Central memory CD8-positive, alpha-beta T cell (primary cell): ENCODE measurements around the gene CAPN11.

Experiments
- ATAC-seq: fragments of 150-1000 bp; cut with Tn5 transposase; replicated peaks from 2 replicates; pipeline ENCODE4 v1.10.0; 2022; ENCODE audit warnings: mild to moderate bottlenecking, moderate FRiP score, moderate number of reproducible peaks; ENCODE audit not compliant: poor library complexity, severe bottlenecking; ENCODE audit errors: extremely low read depth
- DNase-seq, 2 donors: peaks; one replicate each; pipeline ENCODE4 v3.0.0; 2021; ENCODE audit warnings: low spot score in 2 of 2
- H3K27ac Mint-ChIP-seq: one replicate; pipeline ENCODE4 v1.8.0; 2022; ENCODE audit warnings: low read depth, mild to moderate bottlenecking, moderate library complexity, mixed read lengths
- H3K27me3 Mint-ChIP-seq: one replicate; pipeline ENCODE4 v1.8.0; 2022; ENCODE audit warnings: mixed read lengths
- H3K36me3 Mint-ChIP-seq: one replicate; pipeline ENCODE4 v1.8.0; 2022; ENCODE audit warnings: mild to moderate bottlenecking, moderate library complexity, mixed read lengths; ENCODE audit not compliant: insufficient read depth
- H3K4me1 Mint-ChIP-seq: one replicate; pipeline ENCODE4 v1.8.0; 2022; ENCODE audit warnings: mixed read lengths
- H3K4me3 Mint-ChIP-seq: one replicate; pipeline ENCODE4 v1.8.0; 2022; ENCODE audit warnings: mild to moderate bottlenecking, moderate library complexity, mixed read lengths
- H3K9me3 Mint-ChIP-seq: one replicate; pipeline ENCODE4 v1.8.0; 2022; ENCODE audit warnings: mixed read lengths

The CAPN11 gene

DNA sequence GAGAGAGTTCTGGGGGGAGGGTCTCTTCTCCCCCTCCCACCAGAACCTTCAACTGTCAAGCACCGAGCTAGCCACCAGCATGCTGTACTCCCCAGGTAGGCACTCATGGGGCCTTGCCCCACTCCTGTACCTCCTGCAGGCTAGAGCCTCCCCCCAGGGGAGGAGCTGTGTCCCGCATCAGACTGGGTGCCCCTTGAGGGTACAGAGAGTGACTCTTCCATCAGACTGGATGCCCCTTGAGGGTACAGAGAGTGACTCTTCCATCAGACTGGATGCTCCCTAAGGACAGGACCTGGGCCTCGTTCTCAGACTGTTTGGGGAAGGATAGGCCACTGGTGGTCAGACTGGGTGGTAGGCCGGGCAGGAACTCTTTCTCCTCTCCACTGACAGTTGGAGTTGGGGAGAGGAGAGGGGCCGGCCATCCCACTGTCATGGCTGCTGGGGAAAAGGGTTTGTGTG, at the start of gene CAPN11:
TSS of gene CAPN11 (plus strand) at position 51 of the 459 bp plus-strand sequence. CDS start at position 80, 29 bp downstream.
- no peaks in the 10 kb centered on the region for H3K4me1 Mint-ChIP-seq
- no peaks in the 10 kb centered on the region for H3K36me3 Mint-ChIP-seq
- no peak within 1 kb of the TSS for H3K4me3 Mint-ChIP-seq
- no peak for DNase-seq
- H3K9me3 Mint-ChIP-seq = no peaks in the 10 kb centered on the region
- peaks cover 30% of the 10 kb centered on the region for H3K27me3 Mint-ChIP-seq
- H3K27ac Mint-ChIP-seq = no peak within 1 kb of the TSS
- no peak for ATAC-seq

DNA sequence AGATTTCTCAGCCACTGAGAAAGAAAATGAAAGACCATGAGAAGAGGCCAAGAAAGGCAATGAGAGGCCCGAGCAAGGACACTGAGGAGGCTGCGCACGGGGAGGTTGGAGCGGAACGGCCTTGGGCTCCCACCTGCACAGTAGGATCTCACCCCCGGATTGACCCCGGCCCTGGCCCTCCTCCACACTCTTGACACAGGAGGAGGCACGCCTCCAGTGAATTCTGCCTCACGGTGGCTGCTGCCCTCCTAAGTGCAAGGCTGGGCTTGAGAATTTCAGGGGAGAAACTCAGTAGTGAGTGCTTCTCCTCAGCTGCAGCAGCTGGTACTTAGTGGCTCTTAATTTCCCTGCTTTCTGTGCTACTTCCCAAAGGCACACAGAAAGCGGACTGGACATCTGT, 49.4 kb upstream of the CAPN11 start:
- Mint-ChIP-seq H3K9me3 (no peaks in the 10 kb centered on the region), H3K27me3 (no peaks in the 10 kb centered on the region), H3K4me1 (peaks cover 21% of the 10 kb centered on the region), H3K4me3 (no peak overlapping the region), H3K27ac (peak overlapping the region; percentile 25), H3K36me3 (peaks cover 26% of the 10 kb centered on the region)
- ATAC-seq (no peak), DNase-seq (no peak)

DNA sequence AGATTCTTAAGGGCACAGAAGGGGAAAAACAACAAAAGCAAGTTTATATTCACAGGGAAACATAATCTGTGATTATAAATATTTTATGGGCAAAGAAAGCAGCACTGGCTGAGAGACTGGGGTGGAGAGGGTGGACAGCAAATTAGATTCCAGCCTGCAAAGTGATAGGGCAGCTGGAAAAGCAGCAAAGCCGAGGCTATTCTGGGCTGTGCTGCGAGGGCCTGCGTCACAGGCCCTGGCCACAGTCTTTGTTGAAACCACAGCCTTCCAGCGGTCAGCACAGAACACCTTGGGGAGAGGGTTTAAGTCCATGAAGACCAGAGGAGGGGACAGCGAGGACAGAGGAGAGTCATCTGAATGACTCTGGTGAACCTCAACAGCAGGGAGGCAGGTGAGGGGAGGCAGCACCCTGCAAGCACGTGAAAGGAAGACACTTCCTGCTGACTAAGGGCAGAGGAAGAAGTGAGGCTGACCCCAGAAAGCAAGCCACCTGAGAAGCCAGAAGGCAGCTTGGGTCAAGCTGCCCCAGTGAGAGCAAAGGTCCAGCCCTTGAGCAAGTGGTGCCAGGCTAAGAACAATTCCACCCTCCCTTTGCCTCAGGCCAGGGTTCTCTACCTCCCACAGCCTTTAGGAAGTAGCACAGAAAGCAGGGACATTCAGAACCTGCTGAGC, 48.5 kb upstream of the CAPN11 start:
- peaks cover 21% of the 10 kb centered on the region for H3K4me1 Mint-ChIP-seq
- H3K9me3 Mint-ChIP-seq = no peaks in the 10 kb centered on the region
- no peak overlapping the region for H3K27ac Mint-ChIP-seq
- H3K36me3 Mint-ChIP-seq = peaks cover 26% of the 10 kb centered on the region
- no peaks in the 10 kb centered on the region for H3K27me3 Mint-ChIP-seq
- no peak for DNase-seq
- ATAC-seq = no peak
- no peak overlapping the region for H3K4me3 Mint-ChIP-seq

DNA sequence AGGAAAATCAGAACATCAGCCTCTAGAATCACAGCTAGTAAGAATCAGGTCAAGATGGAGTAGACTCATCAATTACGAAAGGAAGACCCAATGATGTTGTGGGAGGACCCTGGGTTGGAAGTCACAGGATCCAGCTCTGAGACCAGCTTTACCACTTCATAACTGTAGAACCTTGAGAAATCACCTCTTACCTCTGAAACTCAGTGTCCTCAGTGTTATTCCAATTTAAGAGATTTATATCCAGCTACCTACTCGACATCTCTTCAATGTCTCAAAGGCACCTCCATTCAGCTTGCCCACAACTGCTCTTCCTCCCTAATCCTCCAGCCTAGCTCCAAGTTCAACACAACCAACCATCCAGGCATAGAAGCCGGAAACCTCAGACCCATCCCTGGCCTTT, 47.7 kb upstream of the CAPN11 start:
- no peak overlapping the region for H3K27ac Mint-ChIP-seq
- H3K27me3 Mint-ChIP-seq = no peaks in the 10 kb centered on the region
- DNase-seq = no peak
- ATAC-seq = no peak
- no peaks in the 10 kb centered on the region for H3K9me3 Mint-ChIP-seq
- no peak overlapping the region for H3K4me3 Mint-ChIP-seq
- H3K36me3 Mint-ChIP-seq = peaks cover 27% of the 10 kb centered on the region
- peaks cover 27% of the 10 kb centered on the region for H3K4me1 Mint-ChIP-seq

DNA sequence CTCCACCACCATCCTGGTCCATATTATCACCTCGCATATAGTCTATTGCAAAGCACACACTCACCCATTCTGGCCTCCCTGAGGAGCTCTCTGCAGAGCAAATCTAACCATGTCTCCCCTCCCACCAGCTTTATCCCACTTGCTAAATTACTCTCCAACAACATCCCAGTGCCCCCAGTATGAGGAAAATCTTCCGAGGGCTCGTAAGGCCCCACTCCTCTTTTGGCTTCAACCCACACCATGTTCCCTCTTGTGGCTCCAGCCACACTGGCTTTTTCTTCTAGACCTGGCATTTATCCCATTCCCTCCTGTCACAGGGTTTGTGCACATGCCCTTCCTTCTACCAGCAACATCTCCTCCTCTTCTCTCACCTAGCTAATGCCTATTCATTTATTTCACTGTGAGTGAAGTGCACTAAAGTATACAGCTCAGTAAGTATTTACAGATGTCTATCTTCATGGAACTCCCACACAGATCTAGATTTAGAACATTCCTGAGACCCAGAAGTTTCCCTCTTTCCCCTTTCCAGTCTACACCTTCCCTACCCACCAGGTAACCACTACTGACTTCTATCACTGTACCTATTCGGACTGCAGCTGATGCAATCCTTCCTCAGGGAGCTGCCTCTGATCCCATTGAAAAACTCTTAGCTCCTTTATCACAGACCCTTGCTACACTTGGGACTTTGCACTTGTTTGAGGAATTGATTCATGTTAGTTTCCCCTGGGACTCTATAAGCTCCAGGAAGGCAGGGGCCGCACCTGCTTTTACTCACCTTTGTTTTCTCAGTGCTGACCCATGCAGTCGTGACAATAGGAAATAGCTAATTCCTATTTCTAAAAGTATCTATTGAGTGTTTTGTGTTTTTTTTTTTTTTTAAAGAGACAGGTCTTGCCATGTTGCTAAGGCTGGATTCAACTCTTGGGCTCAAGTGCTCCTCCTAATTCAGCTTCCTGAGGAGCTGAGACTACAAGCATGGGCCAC, 46.9 kb upstream of the CAPN11 start:
- no peak for DNase-seq
- H3K27me3 Mint-ChIP-seq = no peaks in the 10 kb centered on the region
- peaks cover 34% of the 10 kb centered on the region for H3K4me1 Mint-ChIP-seq
- H3K27ac Mint-ChIP-seq = peak overlapping the region; percentile 68
- H3K4me3 Mint-ChIP-seq = no peak overlapping the region
- no peak for ATAC-seq
- no peaks in the 10 kb centered on the region for H3K9me3 Mint-ChIP-seq
- peaks cover 26% of the 10 kb centered on the region for H3K36me3 Mint-ChIP-seq

DNA sequence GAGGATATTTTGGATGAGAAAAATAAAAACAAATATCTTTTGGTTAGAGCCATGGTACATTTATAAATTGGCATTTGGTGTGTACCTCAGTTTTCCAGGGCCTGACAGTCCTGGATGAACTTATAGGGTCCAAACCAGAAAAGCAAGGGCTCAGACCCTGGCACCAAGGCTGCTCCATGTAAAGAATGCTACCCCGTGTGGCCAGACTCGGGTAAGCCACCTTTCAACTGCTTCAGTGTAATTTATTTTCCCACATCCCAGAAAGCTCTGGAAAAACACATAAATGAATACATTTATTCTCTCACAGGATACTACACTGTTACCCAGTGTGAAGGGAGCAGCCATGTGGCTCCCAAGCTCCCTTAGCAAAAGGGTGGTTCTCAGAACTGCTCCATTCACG, 45.2 kb upstream of the CAPN11 start:
- no peak for ATAC-seq
- H3K36me3 Mint-ChIP-seq = peaks cover 25% of the 10 kb centered on the region
- no peaks in the 10 kb centered on the region for H3K9me3 Mint-ChIP-seq
- H3K27me3 Mint-ChIP-seq = no peaks in the 10 kb centered on the region
- H3K4me1 Mint-ChIP-seq = peaks cover 49% of the 10 kb centered on the region
- no peak overlapping the region for H3K27ac Mint-ChIP-seq
- H3K4me3 Mint-ChIP-seq = no peak overlapping the region
- DNase-seq = no peak

DNA sequence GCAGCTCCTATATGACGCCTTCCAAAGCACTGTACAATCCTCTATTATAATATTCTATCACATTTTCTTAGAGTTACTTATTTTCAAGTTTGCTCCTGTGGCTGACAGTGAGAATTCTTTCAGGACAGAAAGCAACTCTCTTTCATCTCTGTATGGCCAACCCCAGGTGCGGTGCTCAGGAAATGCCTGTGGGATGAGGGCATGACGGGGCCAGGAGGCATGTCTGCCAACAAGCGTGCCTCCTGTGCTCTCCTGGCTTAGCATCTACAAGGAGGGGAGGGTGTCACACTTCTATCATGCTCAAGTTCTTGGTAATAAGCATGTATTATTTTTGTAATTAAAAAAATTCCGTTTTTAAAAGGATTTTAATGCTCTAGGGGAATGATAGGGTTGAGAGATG, 42.8 kb upstream of the CAPN11 start:
- Mint-ChIP-seq H3K4me3 (no peak overlapping the region), H3K36me3 (peaks cover 20% of the 10 kb centered on the region), H3K27ac (no peak overlapping the region), H3K4me1 (peaks cover 56% of the 10 kb centered on the region), H3K27me3 (no peaks in the 10 kb centered on the region), H3K9me3 (no peaks in the 10 kb centered on the region)
- DNase-seq (no peak), ATAC-seq (no peak)

DNA sequence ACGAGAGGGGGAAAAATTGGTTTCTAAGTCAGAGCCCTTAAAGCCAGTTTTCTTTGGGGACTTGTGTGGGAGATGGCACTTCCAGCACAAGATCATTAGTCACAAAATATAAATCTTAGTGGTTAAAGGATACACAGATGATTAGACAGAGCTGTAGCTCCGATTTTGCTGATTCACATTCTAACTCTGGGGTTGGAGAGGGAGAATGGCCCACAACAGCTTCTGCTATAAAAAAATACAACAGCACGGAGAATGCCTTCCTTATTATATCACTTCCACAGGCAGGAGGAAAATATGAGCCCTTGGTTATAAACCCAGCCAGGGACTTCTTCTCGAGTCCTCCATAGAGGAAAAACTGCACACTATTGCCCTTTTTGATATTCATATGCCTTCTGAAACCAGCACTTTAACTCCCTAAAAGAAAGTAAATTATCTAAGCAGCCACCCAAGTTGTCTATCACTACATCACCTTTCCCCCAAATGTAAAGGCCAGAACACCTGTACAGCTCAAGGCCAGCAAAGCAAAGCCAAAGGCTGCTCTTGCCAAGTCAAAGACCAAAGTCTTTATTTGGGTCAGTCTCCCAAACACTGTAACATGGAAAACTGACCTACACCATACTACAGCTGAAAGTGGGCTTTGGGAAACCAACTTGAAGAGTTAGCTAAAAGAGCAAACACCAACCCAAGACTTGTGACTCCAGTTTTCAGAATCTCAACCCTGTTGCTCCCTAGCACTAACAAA, 41.8 kb upstream of the CAPN11 start:
- DNase-seq (no peak), ATAC-seq (no peak)
- no peak overlapping the region for H3K27ac Mint-ChIP-seq
- H3K27me3 Mint-ChIP-seq = no peaks in the 10 kb centered on the region
- peaks cover 53% of the 10 kb centered on the region for H3K4me1 Mint-ChIP-seq
- peaks cover 17% of the 10 kb centered on the region for H3K36me3 Mint-ChIP-seq
- H3K4me3 Mint-ChIP-seq = no peak overlapping the region
- H3K9me3 Mint-ChIP-seq = no peaks in the 10 kb centered on the region

DNA sequence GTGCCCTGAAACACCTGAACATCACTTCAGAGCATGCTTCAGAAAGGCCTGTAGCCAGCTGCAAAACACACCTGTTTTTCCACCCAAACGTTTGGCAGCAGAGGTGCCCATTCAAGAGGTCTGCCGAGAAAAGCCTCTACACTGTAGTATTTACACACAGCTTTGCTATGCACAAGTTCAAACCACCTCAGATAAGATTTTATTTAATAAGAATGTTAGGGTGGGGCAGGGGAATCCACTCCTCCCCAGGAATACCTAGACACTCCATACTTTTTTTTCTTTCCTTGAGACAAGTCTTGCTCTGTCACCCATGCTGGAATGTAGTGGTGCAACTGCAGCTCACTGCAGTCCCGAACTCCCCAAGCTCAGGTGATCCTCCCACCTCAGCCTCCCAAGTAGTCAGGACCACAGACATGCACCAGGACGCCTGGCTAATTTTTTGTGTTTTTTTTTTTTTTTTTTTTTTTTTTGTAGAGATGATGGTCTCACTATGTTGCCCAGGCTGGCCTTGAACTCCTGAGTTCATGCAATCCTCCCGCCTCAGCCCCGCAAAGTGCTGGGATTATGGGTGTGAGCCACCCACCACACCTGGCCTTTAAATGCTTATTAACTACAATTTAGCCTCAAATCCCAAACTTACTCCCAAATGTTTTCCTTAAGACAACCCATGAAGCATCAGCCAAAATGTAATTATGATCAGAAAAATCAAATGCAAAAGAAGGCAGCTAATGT, 41.1 kb upstream of the CAPN11 start:
- H3K27me3 Mint-ChIP-seq = no peaks in the 10 kb centered on the region
- ATAC-seq (no peak), DNase-seq (no peak)
- H3K9me3 Mint-ChIP-seq = no peaks in the 10 kb centered on the region
- peaks cover 13% of the 10 kb centered on the region for H3K36me3 Mint-ChIP-seq
- H3K4me3 Mint-ChIP-seq = no peak overlapping the region
- H3K27ac Mint-ChIP-seq = no peak overlapping the region
- peaks cover 55% of the 10 kb centered on the region for H3K4me1 Mint-ChIP-seq

DNA sequence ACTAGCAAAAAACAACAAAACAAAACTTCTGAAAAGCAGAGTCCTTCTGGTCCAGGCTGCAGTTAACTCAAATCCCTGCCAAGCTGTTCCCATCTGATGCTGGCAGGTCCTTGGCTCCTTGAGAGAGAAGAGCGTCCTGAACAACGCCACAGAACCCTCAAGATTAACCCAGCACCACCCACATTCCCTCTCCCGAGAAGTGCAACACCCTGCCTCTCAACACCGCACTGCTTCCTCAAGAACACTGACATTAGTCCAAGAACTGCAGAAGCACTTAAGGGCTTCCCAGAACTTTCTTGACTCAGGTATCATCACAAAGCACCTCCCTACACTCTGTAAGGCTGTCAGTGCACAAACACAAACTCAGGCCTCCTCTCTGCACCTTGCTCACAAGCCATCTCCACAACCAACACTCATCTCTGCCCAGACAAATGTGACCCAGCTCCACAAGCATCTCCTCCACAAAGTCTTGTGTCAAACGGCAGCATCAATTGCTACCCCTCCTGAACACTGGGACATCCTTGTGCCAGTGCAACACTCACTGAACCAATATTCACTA, 38.8 kb upstream of the CAPN11 start:
- H3K36me3 Mint-ChIP-seq = peaks cover 5% of the 10 kb centered on the region
- peak overlapping the region; percentile 2 for H3K27ac Mint-ChIP-seq
- no peaks in the 10 kb centered on the region for H3K9me3 Mint-ChIP-seq
- no peak overlapping the region for H3K4me3 Mint-ChIP-seq
- ATAC-seq = no peak
- H3K27me3 Mint-ChIP-seq = no peaks in the 10 kb centered on the region
- DNase-seq = no peak
- peaks cover 77% of the 10 kb centered on the region for H3K4me1 Mint-ChIP-seq

DNA sequence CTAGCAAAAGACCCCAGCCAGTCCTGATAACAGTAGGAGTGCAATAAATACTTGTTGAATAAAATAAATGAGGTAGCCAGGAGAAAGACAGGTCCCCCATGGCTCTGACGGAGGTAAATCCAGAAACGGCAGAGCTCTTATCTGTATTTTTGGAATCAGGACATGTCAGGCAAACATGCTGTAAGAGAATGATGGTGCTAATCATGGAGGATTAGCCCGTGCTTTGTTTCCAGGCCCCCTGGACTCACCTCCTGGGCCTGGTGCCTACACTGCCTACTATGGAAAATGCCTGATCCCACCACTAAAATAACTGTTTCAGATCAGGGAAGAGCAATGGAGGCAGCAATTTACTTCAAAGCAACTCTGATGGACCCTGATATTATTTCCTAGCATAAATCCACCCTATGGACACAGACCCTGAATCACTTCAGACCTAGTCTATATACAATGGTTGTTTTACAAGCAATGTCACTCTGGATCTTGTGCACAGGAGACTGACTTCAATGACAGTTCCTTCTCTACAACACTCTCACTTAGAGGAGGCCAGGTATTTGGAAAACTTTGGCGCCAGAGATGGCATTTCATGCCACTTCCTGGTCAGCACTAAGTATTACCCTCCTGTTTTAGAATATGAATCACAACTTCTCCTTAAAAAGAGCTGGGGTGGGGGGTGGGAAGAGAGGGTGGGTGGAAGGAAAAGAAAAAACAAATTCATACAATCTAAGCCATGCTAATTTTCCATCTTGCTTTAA, 37.8 kb upstream of the CAPN11 start:
- no peak overlapping the region for H3K4me3 Mint-ChIP-seq
- H3K27me3 Mint-ChIP-seq = no peaks in the 10 kb centered on the region
- H3K4me1 Mint-ChIP-seq = peaks cover 79% of the 10 kb centered on the region
- H3K36me3 Mint-ChIP-seq = peaks cover 3% of the 10 kb centered on the region
- DNase-seq (no peak), ATAC-seq (no peak)
- no peak overlapping the region for H3K27ac Mint-ChIP-seq
- no peaks in the 10 kb centered on the region for H3K9me3 Mint-ChIP-seq
